Testis (tissue), 2 donors: Measurements from ENCODE around the gene RCOR1.

Source experiments
- POLR2A ChIP-seq: fragments of 450-650 bp; IDR thresholded peaks from one replicate; pipeline ENCODE4 v1.6.1; 2017; ENCODE audit warnings: antibody characterized with exemption, mild to moderate bottlenecking, moderate library complexity
- TF ChIP-seq, protein P1 (sequence below), 3 experiments: fragments of 450-650 bp in 2 of 3; fragments of 200-600 bp in 1 of 3; sonication (generic) in 1 of 3; IDR thresholded peaks; one replicate each; pipeline ENCODE4 v1.5.1; 2016 to 2019; ENCODE audit warnings: antibody characterized with exemption in 3 of 3, mild to moderate bottlenecking in 2 of 3, moderate library complexity in 1 of 3

DNA sequence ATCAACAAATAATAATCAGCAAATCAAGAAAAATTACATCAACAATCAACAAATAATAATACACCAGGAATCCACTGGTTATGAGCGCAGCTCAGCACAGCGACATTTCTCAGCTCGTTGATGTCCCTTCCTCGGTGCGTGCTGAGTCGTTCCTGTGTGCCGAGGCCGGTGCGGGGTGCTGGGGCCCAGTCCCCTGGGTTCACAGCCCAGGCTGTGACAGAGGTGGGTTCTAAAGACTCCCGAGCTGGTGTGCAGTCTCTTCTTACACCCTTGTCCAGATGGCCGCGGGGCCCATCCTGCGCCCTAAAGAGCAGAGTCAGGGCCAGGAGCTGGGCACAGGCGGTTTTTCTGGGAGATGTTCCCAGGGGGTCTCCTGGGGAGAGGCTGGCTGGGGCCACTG lies 157.9 kb downstream of the RCOR1 start:
- TF ChIP-seq, protein P1, sequence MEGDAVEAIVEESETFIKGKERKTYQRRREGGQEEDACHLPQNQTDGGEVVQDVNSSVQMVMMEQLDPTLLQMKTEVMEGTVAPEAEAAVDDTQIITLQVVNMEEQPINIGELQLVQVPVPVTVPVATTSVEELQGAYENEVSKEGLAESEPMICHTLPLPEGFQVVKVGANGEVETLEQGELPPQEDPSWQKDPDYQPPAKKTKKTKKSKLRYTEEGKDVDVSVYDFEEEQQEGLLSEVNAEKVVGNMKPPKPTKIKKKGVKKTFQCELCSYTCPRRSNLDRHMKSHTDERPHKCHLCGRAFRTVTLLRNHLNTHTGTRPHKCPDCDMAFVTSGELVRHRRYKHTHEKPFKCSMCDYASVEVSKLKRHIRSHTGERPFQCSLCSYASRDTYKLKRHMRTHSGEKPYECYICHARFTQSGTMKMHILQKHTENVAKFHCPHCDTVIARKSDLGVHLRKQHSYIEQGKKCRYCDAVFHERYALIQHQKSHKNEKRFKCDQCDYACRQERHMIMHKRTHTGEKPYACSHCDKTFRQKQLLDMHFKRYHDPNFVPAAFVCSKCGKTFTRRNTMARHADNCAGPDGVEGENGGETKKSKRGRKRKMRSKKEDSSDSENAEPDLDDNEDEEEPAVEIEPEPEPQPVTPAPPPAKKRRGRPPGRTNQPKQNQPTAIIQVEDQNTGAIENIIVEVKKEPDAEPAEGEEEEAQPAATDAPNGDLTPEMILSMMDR (IDR thresholded peaks at IDR 0.05), result no peak
- no peak for TF ChIP-seq POLR2A
